ENCODE measurements around the gene WASF3. TPM values are rescaled to one million over a fixed set of nuclear protein-coding genes. Genes with fewer than 3 reads are reported as not detected.

WASF3 gene
- total and polyA plus RNA-seq, 10 of the 15 experiments (the other 5 are each of a cell fraction or from before 2014, with no cell fraction given), result under 0.01 to 0.10 (median 0.01) TPM; not detected in 7

DNA sequence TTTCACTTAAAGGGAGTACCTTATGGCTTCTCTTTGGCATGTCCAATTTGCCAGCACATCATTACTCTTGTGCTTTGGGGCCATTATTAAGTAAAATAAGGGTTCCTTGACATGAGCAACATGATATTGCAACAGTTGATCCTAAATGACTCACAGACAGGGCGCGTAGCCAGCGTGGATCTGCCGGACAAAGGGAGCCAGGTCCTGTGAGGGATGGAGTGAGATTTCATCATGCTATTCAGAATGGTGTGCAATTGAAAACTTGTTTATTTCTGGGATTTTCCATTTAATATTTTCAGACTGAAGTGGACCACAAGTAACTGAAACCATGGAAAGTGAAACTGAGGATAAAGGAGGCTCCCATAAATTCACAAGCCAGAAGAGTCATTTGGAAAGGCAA lies 48.6 kb upstream of the WASF3 start:
- ChIA-PET RAD21 (ENCODE audit: unreplicated experiment) (no interaction called here), SMC1A (ENCODE audit: uncharacterized antibody, unreplicated experiment) (no interaction called here), CTCF (no interaction called here), POLR2A (no interaction called here)
- no peaks in the 10 kb centered on the region for H3K79me2 ChIP-seq (ENCODE audit: control insufficient read depth, insufficient read depth, low read length)
- no peak overlapping the region for H3K4me3 ChIP-seq
- in situ Hi-C loops (cut with MboI) (no loop called here), intact Hi-C loops (cut with micrococcal nuclease; ENCODE audit: unreplicated experiment) (no loop called here)
- DNase-seq (ENCODE audit: low read depth, low spot score) (no peak), ATAC-seq (no peak), FAIRE-seq (no peak)
- no peaks in the 10 kb centered on the region for H4K20me1 ChIP-seq (ENCODE audit: control insufficient read depth, insufficient read depth)
- 81% methylated on average over 4 of the region's 4 CpGs for WGBS (ENCODE audit: insufficient coverage, insufficient replicate concordance, low lambda C conversion rate, missing lambda C conversion rate)
- no peaks in the 10 kb centered on the region; a peak in 1 of 4 replicates for H3K27me3 ChIP-seq (replicated peaks in 1 of 2; ENCODE audit: control insufficient read depth in 2 of 2, insufficient read depth in 2 of 2, low read length in 1 of 2)
- no peak overlapping the region for H2AFZ ChIP-seq (ENCODE audit: control insufficient read depth, low read depth, low read length)
- no peaks in the 10 kb centered on the region for H3K4me1 ChIP-seq (ENCODE audit: control insufficient read depth, insufficient read depth, low read length)
- H3K27ac ChIP-seq (ENCODE audit: control insufficient read depth, insufficient read depth), result no peak overlapping the region
- no peak overlapping the region for H3K9ac ChIP-seq (ENCODE audit: control insufficient read depth, insufficient read depth, low read length)
- H3K36me3 ChIP-seq (ENCODE audit: control insufficient read depth in 2 of 2, insufficient read depth in 2 of 2, low read length in 1 of 2), result no peaks in the 10 kb centered on the region
- no peak overlapping the region for H3K4me2 ChIP-seq (ENCODE audit: control insufficient read depth, insufficient read depth)
- no peaks in the 10 kb centered on the region for H3K9me3 ChIP-seq (replicated peaks; ENCODE audit: control insufficient read depth, insufficient read depth, low read length)
- BruUV-seq (replicated peaks), result no TSS peak
- no peak for TF ChIP-seq BACH1 (IDR thresholded peaks at IDR 0.05; ENCODE audit: borderline replicate concordance)
- TF ChIP-seq, protein P1, sequence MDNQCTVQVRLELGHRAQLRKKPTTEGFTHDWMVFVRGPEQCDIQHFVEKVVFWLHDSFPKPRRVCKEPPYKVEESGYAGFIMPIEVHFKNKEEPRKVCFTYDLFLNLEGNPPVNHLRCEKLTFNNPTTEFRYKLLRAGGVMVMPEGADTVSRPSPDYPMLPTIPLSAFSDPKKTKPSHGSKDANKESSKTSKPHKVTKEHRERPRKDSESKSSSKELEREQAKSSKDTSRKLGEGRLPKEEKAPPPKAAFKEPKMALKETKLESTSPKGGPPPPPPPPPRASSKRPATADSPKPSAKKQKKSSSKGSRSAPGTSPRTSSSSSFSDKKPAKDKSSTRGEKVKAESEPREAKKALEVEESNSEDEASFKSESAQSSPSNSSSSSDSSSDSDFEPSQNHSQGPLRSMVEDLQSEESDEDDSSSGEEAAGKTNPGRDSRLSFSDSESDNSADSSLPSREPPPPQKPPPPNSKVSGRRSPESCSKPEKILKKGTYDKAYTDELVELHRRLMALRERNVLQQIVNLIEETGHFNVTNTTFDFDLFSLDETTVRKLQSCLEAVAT (IDR thresholded peaks at IDR 0.05), result no peak
- TF ChIP-seq RCOR1 (conservative IDR thresholded peaks at IDR 0.05; ENCODE audit: low read depth, low read length), result no peak
- no peak for TF ChIP-seq SMC3 (IDR thresholded peaks at IDR 0.05; ENCODE audit: borderline replicate concordance, low read length)
- no peak for TF ChIP-seq SMAD1 (IDR thresholded peaks at IDR 0.05; ENCODE audit: low read depth, partially characterized antibody)
- TF ChIP-seq NR2C2 (IDR thresholded peaks at IDR 0.05; ENCODE audit: borderline replicate concordance, control insufficient read depth, insufficient read length, low read depth), result no peak
- TF ChIP-seq HDAC6 (IDR thresholded peaks at IDR 0.05; ENCODE audit: unreplicated experiment), result no peak
- no peak for TF ChIP-seq CBX5 (IDR thresholded peaks at IDR 0.05; ENCODE audit: low read depth)
